RWPE2 (cell line): ENCODE measurements around the gene XPO5.
"Not testable (repeated sequence)": the region's sequence is repeated elsewhere in the genome, so short reads cannot be mapped to it uniquely, and the experiment has no call there.

Experiments used
- ATAC-seq: fragments of 200-7000 bp; cut with Tn5 transposase; 3 replicates; pipeline ENCODE4 v1.9.1; 2021; ENCODE audit warnings: low read depth
- DNase-seq: peaks from one replicate; pipeline ENCODE4 v3.0.0-alpha.2; 2020; ENCODE audit warnings: low spot score
- H3K27ac ChIP-seq: fragments of 450-650 bp; 2 replicates; pipeline ENCODE4 v1.5.1; 2017; ENCODE audit warnings: mild to moderate bottlenecking; ENCODE audit not compliant: poor library complexity, severe bottlenecking
- H3K27me3 ChIP-seq: fragments of 250-450 bp; sonication (Bioruptor Pico); 2 replicates; pipeline ENCODE4 v1.5.1; 2021; ENCODE audit warnings: mild to moderate bottlenecking, moderate library complexity; ENCODE audit not compliant: insufficient read depth, poor library complexity, severe bottlenecking
- H3K36me3 ChIP-seq: fragments of 250-450 bp; sonication (Bioruptor Pico); 2 replicates; pipeline ENCODE4 v1.5.1; 2020; ENCODE audit warnings: low read depth, mild to moderate bottlenecking, moderate library complexity
- H3K4me1 ChIP-seq: fragments of 250-450 bp; sonication (Bioruptor Pico); 2 replicates; pipeline ENCODE4 v1.5.1; 2021; ENCODE audit warnings: mild to moderate bottlenecking, moderate library complexity; ENCODE audit not compliant: insufficient read depth, poor library complexity, severe bottlenecking
- H3K4me3 ChIP-seq: fragments of 250-450 bp; sonication (Bioruptor Pico); 2 replicates; pipeline ENCODE4 v1.5.1; 2021; ENCODE audit warnings: mild to moderate bottlenecking, moderate library complexity; ENCODE audit not compliant: severe bottlenecking
- H3K9me3 ChIP-seq: fragments of 250-450 bp; sonication (Bioruptor Pico); 2 replicates; pipeline ENCODE4 v1.5.1; 2021; ENCODE audit warnings: mild to moderate bottlenecking, moderate library complexity; ENCODE audit not compliant: severe bottlenecking
- CTCF ChIP-seq: fragments of 450-650 bp; IDR thresholded peaks from one replicate; pipeline ENCODE4 v1.5.1; 2017; ENCODE audit warnings: mild to moderate bottlenecking, moderate library complexity; ENCODE audit not compliant: poor library complexity, severe bottlenecking

Gene XPO5

DNA sequence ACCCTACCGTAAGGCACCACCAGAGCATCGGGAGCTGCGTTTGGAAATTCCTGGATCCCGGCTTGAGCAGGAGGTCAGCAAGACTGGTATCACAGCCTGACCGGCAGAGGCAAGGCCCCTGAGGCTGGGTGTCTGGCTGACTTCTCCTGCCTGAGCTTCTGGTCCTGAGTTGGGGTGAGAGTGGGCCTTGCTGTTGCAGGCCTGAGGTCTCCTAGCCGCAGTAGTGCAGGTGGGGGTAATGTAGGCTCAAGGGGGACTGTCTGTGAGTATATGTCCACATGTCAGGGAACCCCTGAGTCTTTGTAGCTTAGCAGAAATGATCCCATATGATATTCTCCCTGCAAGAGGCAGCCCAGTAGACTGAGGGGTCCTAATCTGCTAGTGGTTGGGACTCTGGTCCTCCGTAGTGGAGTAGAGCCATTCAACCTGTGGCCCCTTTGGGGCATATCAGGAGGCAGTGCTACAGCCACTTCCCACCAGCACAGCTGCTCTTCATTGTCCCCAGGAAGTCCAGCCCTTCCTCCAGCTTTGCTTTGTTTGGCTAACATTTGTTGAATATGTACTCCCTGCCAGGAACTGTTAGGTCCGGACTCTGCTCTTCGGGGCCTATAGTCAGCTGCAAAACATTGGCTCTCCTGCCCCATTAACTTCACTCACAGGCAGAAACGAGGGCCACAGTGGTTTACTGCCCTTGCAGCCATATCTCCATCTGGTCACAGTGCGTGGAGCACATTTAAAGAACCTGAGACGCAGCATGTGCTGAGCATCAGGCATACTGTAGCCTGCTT is 76.6 kb downstream of the XPO5 start:
- no peak overlapping the region for H3K27ac ChIP-seq
- no peak overlapping the region for H3K4me3 ChIP-seq
- H3K4me1 ChIP-seq = peaks cover 30% of the 10 kb centered on the region
- H3K36me3 ChIP-seq = peaks cover 56% of the 10 kb centered on the region
- ATAC-seq (no peak), DNase-seq (no peak)
- H3K27me3 ChIP-seq = no peaks in the 10 kb centered on the region
- TF ChIP-seq CTCF = no peak
- H3K9me3 ChIP-seq = no peaks in the 10 kb centered on the region

DNA sequence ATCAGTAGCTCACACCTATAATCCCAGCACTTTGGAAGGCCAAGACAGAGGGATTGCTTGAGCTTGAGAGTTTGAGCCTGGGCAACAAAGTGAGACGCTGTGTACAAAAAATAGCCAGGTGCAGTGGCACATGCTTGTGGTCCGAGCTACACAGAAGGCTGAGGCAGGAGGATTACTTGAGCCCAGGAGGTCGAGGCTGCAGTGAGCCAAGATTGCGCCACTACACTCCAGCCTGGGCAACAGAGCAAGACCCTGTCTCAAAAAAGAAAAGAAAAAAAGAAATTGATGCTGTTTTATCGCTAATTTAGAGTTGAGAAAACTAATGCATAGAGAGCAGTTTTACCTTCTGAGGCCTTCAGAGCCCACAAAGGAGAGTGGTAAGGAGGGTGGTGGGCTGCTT is 77.5 kb downstream of the XPO5 start:
- not testable (repeated sequence) for H3K27me3 ChIP-seq, DNase-seq, ATAC-seq, H3K4me3 ChIP-seq, H3K27ac ChIP-seq, H3K9me3 ChIP-seq
- H3K36me3 ChIP-seq = peaks cover 51% of the 10 kb centered on the region
- H3K4me1 ChIP-seq = peaks cover 39% of the 10 kb centered on the region

DNA sequence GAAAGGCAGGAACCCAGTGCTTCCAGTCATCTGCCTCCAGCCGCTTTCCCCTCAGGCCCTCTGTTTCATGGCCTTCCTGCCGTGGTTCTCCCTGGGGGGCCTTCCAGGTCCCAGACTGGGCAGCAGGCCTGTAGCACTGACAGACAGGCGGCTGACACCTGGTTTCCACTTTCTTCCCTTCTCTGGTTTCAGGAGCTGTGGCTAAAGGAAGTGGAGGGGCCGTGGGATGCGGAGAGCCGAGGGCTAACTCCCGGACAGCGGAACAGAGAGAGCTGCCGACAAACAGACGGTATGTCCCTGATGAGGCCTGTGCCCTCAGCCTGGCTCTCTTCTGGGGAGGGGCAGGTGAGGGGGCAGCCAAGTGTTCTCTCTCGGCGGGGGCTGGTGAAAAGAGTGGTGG is 78.1 kb downstream of the XPO5 start:
- no peaks in the 10 kb centered on the region for H3K9me3 ChIP-seq
- peaks cover 49% of the 10 kb centered on the region for H3K36me3 ChIP-seq
- no peak overlapping the region for H3K4me3 ChIP-seq
- no peak for ATAC-seq
- H3K4me1 ChIP-seq = peaks cover 45% of the 10 kb centered on the region
- no peak overlapping the region for H3K27ac ChIP-seq
- no peaks in the 10 kb centered on the region for H3K27me3 ChIP-seq
- DNase-seq = no peak
- no peak for TF ChIP-seq CTCF

DNA sequence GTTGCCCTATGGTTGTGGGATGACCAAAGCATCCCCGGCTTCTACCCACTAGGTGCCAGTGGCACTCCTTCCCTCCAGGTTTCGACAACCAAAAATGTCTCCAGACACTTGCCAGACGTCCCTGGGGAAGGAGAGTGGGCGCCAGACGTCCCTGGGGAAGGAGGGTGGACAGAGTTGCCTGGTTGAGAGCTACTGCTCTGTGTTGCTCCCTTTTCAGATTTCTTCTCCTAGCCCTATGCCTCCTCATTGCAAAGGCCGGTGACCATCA is 78.8 kb downstream of the XPO5 start:
- no peak for DNase-seq
- no peak for ATAC-seq
- H3K27ac ChIP-seq = no peak overlapping the region
- peaks cover 51% of the 10 kb centered on the region for H3K4me1 ChIP-seq
- no peaks in the 10 kb centered on the region for H3K27me3 ChIP-seq
- no peak for TF ChIP-seq CTCF
- no peak overlapping the region for H3K4me3 ChIP-seq
- H3K9me3 ChIP-seq = no peaks in the 10 kb centered on the region
- H3K36me3 ChIP-seq = peaks cover 45% of the 10 kb centered on the region

- no peak overlapping the region for H3K27ac ChIP-seq
- ATAC-seq = peak; percentile 68
- peak; percentile 95 for TF ChIP-seq CTCF
- H3K9me3 ChIP-seq = no peaks in the 10 kb centered on the region
- no peaks in the 10 kb centered on the region for H3K27me3 ChIP-seq
- H3K4me3 ChIP-seq = no peak overlapping the region
- peaks cover 56% of the 10 kb centered on the region for H3K4me1 ChIP-seq
- peaks cover 46% of the 10 kb centered on the region for H3K36me3 ChIP-seq
- DNase-seq = peak; percentile 93
Measured at GRCh38 chr6:43496370-43497128, 79.3 kb downstream of the XPO5 start.
